ENCODE measurements around the gene PGM1.

The PGM1 gene

DNA sequence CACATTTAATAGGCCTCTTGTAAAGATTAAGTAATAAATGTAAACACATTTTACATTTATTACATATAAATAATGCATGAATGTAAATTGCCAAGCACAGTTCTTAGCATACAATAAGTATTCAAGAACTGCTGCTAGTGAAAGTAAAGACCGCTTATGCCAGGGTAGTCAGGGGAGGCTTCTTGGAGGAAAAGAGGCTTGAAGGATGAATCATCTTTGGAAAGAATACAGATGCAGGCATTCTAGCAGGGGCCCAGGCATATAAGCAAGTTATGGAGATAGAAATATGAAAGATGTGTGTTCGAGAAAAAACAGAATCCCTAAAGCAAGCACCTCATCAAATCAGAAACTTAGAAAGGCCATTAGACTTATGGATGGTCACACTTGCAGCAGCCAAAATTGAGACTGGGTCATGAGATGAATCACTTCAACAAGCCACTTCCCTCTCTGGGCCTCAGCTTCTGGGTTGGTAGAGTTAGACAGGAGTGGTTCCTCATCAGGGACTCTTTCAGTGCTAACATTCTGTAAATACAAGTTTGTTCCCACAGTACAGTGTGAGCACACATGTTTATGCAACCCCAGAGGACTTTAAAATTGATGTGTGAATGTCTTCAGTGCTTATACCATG is 100.8 kb downstream of the PGM1 start:
- peak; percentile 14 for DNase-seq (ENCODE audit: insufficient read length, low spot score)
- peak; percentile 56 for FAIRE-seq

GRCh38 chr1:63698001-63698838 is 105.0 kb downstream of the PGM1 start:
- TF ChIP-seq PAX5 (IDR thresholded peaks at IDR 0.05; ENCODE audit: insufficient read depth, low read length, severe bottlenecking) (no peak), SPI1 (IDR thresholded peaks at IDR 0.05; ENCODE audit: low read depth, low read length) (no peak), POLR2AphosphoS5 (IDR thresholded peaks at IDR 0.05; ENCODE audit: low read depth, low read length) (no peak), TAF1 (IDR thresholded peaks at IDR 0.05; ENCODE audit: low read depth, low read length) (no peak), POLR2A (IDR thresholded peaks at IDR 0.05; ENCODE audit: low read depth, low read length) (no peak), POU2F2 (IDR thresholded peaks at IDR 0.05; ENCODE audit: low read depth, low read length) (no peak)
- FAIRE-seq: no peak

More for the DNA sequence above, 100.8 kb downstream of the PGM1 start:
- no peak for TF ChIP-seq POLR2AphosphoS5 (IDR thresholded peaks at IDR 0.05; ENCODE audit: low read depth, low read length)
- peak; percentile 86 for TF ChIP-seq SPI1 (IDR thresholded peaks at IDR 0.05; ENCODE audit: low read depth, low read length)
- TF ChIP-seq TAF1 (IDR thresholded peaks at IDR 0.05; ENCODE audit: low read depth, low read length): no peak

DNA sequence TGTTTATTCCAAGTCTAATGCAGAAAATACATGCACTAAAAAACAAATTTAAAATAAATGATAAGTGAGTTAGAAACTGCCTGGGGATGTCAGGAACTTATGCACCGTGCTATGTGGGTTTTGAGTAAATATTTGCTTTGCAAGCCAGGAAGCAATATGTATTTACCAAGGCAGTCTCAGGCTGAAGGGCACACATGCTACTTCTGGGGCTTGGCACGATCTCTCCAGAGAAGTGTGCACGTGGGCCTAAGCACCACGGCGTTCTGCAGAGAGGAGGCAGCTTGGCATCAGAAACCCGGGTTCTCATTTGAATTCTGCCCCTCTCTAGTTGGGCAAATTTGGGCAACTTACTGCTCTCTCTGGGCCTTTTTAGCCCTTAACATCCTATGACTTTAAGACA is 108.0 kb downstream of the PGM1 start:
- FAIRE-seq: no peak
- no peak for TF ChIP-seq PAX5 (IDR thresholded peaks at IDR 0.05; ENCODE audit: insufficient read depth, low read length, severe bottlenecking)
- TF ChIP-seq POLR2AphosphoS5 (IDR thresholded peaks at IDR 0.05; ENCODE audit: low read depth, low read length): no peak
- TF ChIP-seq POLR2A (IDR thresholded peaks at IDR 0.05; ENCODE audit: low read depth, low read length): no peak
- no peak for TF ChIP-seq POU2F2 (IDR thresholded peaks at IDR 0.05; ENCODE audit: low read depth, low read length)
- TF ChIP-seq TAF1 (IDR thresholded peaks at IDR 0.05; ENCODE audit: low read depth, low read length): no peak
- TF ChIP-seq SPI1 (IDR thresholded peaks at IDR 0.05; ENCODE audit: low read depth, low read length): no peak
- DNase-seq (ENCODE audit: insufficient read length, low spot score): no peak

More at GRCh38 chr1:63698001-63698838, 105.0 kb downstream of the PGM1 start:
- DNase-seq (ENCODE audit: insufficient read length, low spot score): no peak

GRCh38 chr1:63703701-63704107 is 110.5 kb downstream of the PGM1 start:
- TF ChIP-seq SPI1 (IDR thresholded peaks at IDR 0.05; ENCODE audit: low read depth, low read length) (no peak), POU2F2 (IDR thresholded peaks at IDR 0.05; ENCODE audit: low read depth, low read length) (no peak), POLR2AphosphoS5 (IDR thresholded peaks at IDR 0.05; ENCODE audit: low read depth, low read length) (no peak), POLR2A (IDR thresholded peaks at IDR 0.05; ENCODE audit: low read depth, low read length) (no peak), PAX5 (IDR thresholded peaks at IDR 0.05; ENCODE audit: insufficient read depth, low read length, severe bottlenecking) (no peak), TAF1 (IDR thresholded peaks at IDR 0.05; ENCODE audit: low read depth, low read length) (no peak)
- FAIRE-seq: no peak
- DNase-seq (ENCODE audit: insufficient read length, low spot score): no peak

GRCh38 chr1:63704443-63704842 is 111.2 kb downstream of the PGM1 start:
- no peak for DNase-seq (ENCODE audit: insufficient read length, low spot score)
- no peak for FAIRE-seq
- TF ChIP-seq POLR2AphosphoS5 (IDR thresholded peaks at IDR 0.05; ENCODE audit: low read depth, low read length) (no peak), PAX5 (IDR thresholded peaks at IDR 0.05; ENCODE audit: insufficient read depth, low read length, severe bottlenecking) (no peak), POLR2A (IDR thresholded peaks at IDR 0.05; ENCODE audit: low read depth, low read length) (no peak), SPI1 (IDR thresholded peaks at IDR 0.05; ENCODE audit: low read depth, low read length) (no peak), TAF1 (IDR thresholded peaks at IDR 0.05; ENCODE audit: low read depth, low read length) (no peak), POU2F2 (IDR thresholded peaks at IDR 0.05; ENCODE audit: low read depth, low read length) (no peak)

- DNase-seq (ENCODE audit: insufficient read length, low spot score): no peak
- no peak for FAIRE-seq
- TF ChIP-seq PAX5 (IDR thresholded peaks at IDR 0.05; ENCODE audit: insufficient read depth, low read length, severe bottlenecking) (no peak), POLR2A (IDR thresholded peaks at IDR 0.05; ENCODE audit: low read depth, low read length) (no peak), POU2F2 (IDR thresholded peaks at IDR 0.05; ENCODE audit: low read depth, low read length) (no peak), TAF1 (IDR thresholded peaks at IDR 0.05; ENCODE audit: low read depth, low read length) (no peak), SPI1 (IDR thresholded peaks at IDR 0.05; ENCODE audit: low read depth, low read length) (no peak), POLR2AphosphoS5 (IDR thresholded peaks at IDR 0.05; ENCODE audit: low read depth, low read length) (no peak)
These were observed 111.9 kb downstream of the PGM1 start for GRCh38 chr1:63705078-63705477.

GRCh38 chr1:63709267-63709828 is 116.1 kb downstream of the PGM1 start:
- DNase-seq (ENCODE audit: insufficient read length, low spot score) (no peak), FAIRE-seq (no peak)
- TF ChIP-seq TAF1 (IDR thresholded peaks at IDR 0.05; ENCODE audit: low read depth, low read length) (no peak), POU2F2 (IDR thresholded peaks at IDR 0.05; ENCODE audit: low read depth, low read length) (no peak), POLR2AphosphoS5 (IDR thresholded peaks at IDR 0.05; ENCODE audit: low read depth, low read length) (no peak), PAX5 (IDR thresholded peaks at IDR 0.05; ENCODE audit: insufficient read depth, low read length, severe bottlenecking) (no peak), POLR2A (IDR thresholded peaks at IDR 0.05; ENCODE audit: low read depth, low read length) (no peak), SPI1 (IDR thresholded peaks at IDR 0.05; ENCODE audit: low read depth, low read length) (no peak)
